Activated B cell treated with CpG ODN at 0.5 μM for 24 hours (primary cell): Measurements from ENCODE around the gene HEPHL1. TPM values are rescaled to one million over a fixed set of nuclear protein-coding genes. Genes with fewer than 3 reads are reported as not detected.

Experiments
- ATAC-seq: fragments of 200-7000 bp; cut with Tn5 transposase; one replicate; pipeline ENCODE4 v1.10.0; 2021; ENCODE audit warnings: low read depth, mild to moderate bottlenecking, moderate library complexity
- CTCF ChIA-PET: fragments of 350-600 bp; sonication (Branson Sonifier 250); formaldehyde crosslinking; loops from one replicate; lab custom pipeline; 2021; ENCODE audit warnings: antibody characterized with exemption; lab: Charles Lee
- POLR2A ChIA-PET: fragments of 350-600 bp; sonication (Branson Sonifier 250); formaldehyde crosslinking; loops from one replicate; lab custom pipeline; 2021; ENCODE audit warnings: antibody characterized with exemption; lab: Charles Lee
- DNase-seq: peaks from one replicate; pipeline ENCODE4 v3.0.0; 2022
- H3K27ac Mint-ChIP-seq: one replicate; pipeline ENCODE4 v1.8.0; 2020; ENCODE audit warnings: mixed read lengths
- H3K27me3 Mint-ChIP-seq: one replicate; pipeline ENCODE4 v1.8.0; 2021; ENCODE audit warnings: mixed read lengths
- H3K36me3 Mint-ChIP-seq: one replicate; pipeline ENCODE4 v1.8.0; 2021; ENCODE audit warnings: low read depth, mixed read lengths
- H3K4me1 Mint-ChIP-seq: one replicate; pipeline ENCODE4 v1.8.0; 2021; ENCODE audit warnings: mixed read lengths
- H3K4me3 Mint-ChIP-seq: one replicate; pipeline ENCODE4 v1.8.0; 2020; ENCODE audit warnings: mild to moderate bottlenecking, mixed read lengths
- H3K9me3 Mint-ChIP-seq: one replicate; pipeline ENCODE4 v1.8.0; 2020; ENCODE audit warnings: mixed read lengths
- CTCF ChIP-seq: fragments of 200-600 bp; IDR thresholded peaks from one replicate; pipeline ENCODE4 v1.8.0; 2022; ENCODE audit warnings: antibody characterized with exemption, mild to moderate bottlenecking
- intact Hi-C: fragments of 100-400 bp; cut with micrococcal nuclease; formaldehyde crosslinking; loops from one replicate; pipeline ENCODE4 v1.15.1; 2024
- total RNA-seq: library from RNA; stranded (reverse); gene quantifications from 2 replicates; pipeline ENCODE4 v1.2.3, GENCODE V29; 2022

The HEPHL1 gene
- total RNA-seq, 1 donor from 2014 or later: not detected

GRCh38 chr11:94132152-94132558 is 111.0 kb downstream of the HEPHL1 start:
- Mint-ChIP-seq H3K27ac (no peak overlapping the region), H3K4me3 (no peak overlapping the region), H3K4me1 (peaks cover 52% of the 10 kb centered on the region), H3K36me3 (peaks cover 6% of the 10 kb centered on the region), H3K27me3 (no peaks in the 10 kb centered on the region), H3K9me3 (no peaks in the 10 kb centered on the region)
- POLR2A ChIA-PET: no interaction called here
- no peak for DNase-seq
- ATAC-seq: no peak
- no peak for TF ChIP-seq CTCF
- CTCF ChIA-PET: interaction anchor here (1.2 kb wide), 1 partner anchor 388 kb away, joined by 4 read pairs; no protein-coding TSS in a partner anchor
- intact Hi-C loops: no loop called here

DNA sequence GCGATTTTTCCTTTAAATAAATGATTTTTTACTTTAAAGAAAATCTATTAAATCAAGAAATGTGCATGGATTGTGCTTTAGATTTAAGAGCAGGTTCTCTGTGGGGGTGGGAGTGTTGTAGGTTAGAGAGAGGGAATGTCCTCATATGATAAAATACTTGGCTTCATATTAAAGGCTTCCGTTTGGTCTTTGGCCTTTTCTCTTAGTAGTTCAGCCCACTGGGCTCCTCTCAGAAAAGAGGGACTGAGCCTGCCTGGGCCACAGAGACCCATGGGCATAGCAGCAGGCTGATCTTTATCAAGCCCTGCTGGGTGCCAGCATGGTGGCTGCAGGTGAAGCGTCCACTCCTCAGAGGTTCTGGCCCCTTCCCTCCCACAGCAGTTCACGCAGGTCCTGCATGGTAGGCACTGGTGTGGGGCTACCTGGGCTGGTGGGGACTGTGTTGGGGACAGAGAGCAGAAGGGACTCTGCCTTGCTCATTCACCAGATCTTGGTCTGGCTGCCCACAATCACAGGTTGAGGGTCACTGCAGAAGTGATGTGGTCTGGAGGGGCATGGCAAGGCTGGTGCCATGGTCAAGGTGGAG is 111.8 kb downstream of the HEPHL1 start:
- peak overlapping the region; percentile 16 for H3K27ac Mint-ChIP-seq
- intact Hi-C loops: no loop called here
- ChIA-PET CTCF (no interaction called here), POLR2A (no interaction called here)
- H3K4me1 Mint-ChIP-seq: peaks cover 45% of the 10 kb centered on the region
- no peak overlapping the region for H3K4me3 Mint-ChIP-seq
- DNase-seq: no peak
- H3K27me3 Mint-ChIP-seq: no peaks in the 10 kb centered on the region
- peaks cover 6% of the 10 kb centered on the region for H3K36me3 Mint-ChIP-seq
- no peak for ATAC-seq
- no peaks in the 10 kb centered on the region for H3K9me3 Mint-ChIP-seq
- TF ChIP-seq CTCF: no peak

GRCh38 chr11:94133752-94134151 is 112.6 kb downstream of the HEPHL1 start:
- POLR2A ChIA-PET: no interaction called here
- no peak overlapping the region for H3K4me3 Mint-ChIP-seq
- CTCF ChIA-PET: no interaction called here

GRCh38 chr11:94134651-94135512 is 113.7 kb downstream of the HEPHL1 start:
- H3K4me1 Mint-ChIP-seq: peaks cover 49% of the 10 kb centered on the region
- ATAC-seq: peak; percentile 74
- no peak for DNase-seq
- peak overlapping the region; percentile 80 for H3K27ac Mint-ChIP-seq
- no peak for TF ChIP-seq CTCF
- POLR2A ChIA-PET: no interaction called here
- H3K36me3 Mint-ChIP-seq: no peaks in the 10 kb centered on the region
- intact Hi-C loops: loop anchor here (2.0 kb wide), 1 partner anchor 14 kb away; no protein-coding TSS in a partner anchor
- no peaks in the 10 kb centered on the region for H3K27me3 Mint-ChIP-seq
- H3K9me3 Mint-ChIP-seq: no peaks in the 10 kb centered on the region
- H3K4me3 Mint-ChIP-seq: peak overlapping the region; percentile 51
- CTCF ChIA-PET: no interaction called here

More at GRCh38 chr11:94133752-94134151, 112.6 kb downstream of the HEPHL1 start:
- Mint-ChIP-seq H3K27me3 (no peaks in the 10 kb centered on the region), H3K4me1 (peaks cover 41% of the 10 kb centered on the region), H3K36me3 (no peaks in the 10 kb centered on the region), H3K27ac (no peak overlapping the region), H3K9me3 (no peaks in the 10 kb centered on the region)
- ATAC-seq: no peak
- intact Hi-C loops: loop anchor here (2.0 kb wide), 1 partner anchor 15 kb away; no protein-coding TSS in a partner anchor
- DNase-seq: no peak
- no peak for TF ChIP-seq CTCF

DNA sequence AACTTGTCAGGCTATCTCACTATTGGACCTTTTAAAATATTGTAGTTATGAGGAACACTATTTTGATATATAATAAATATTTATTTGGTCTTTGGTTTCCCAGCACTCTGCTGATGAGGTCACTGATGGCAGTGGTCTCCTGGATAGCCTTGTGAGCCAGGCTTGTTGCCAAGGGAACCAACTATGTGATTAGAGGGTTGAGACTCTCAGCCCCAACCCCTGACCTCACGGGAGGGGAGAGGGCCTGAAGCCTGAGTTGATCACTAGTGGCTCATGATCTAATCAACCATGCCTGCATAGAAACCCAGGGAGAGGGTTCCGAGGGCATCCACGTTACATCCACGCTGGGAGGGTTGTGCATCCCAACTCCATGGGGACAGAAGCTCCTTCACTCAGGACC is 118.3 kb downstream of the HEPHL1 start:
- no peaks in the 10 kb centered on the region for H3K9me3 Mint-ChIP-seq
- ATAC-seq (no peak), DNase-seq (no peak)
- ChIA-PET POLR2A (interaction anchor here (1.3 kb wide), 1 partner anchor 10 kb away, joined by 5 read pairs; the partner anchor contains the start of gene PANX1), CTCF (interaction anchor here (0.8 kb wide), 1 partner anchor 10 kb away, joined by 4 read pairs; the partner anchor contains the start of gene PANX1)
- intact Hi-C loops: no loop called here
- H3K36me3 Mint-ChIP-seq: no peaks in the 10 kb centered on the region
- H3K4me1 Mint-ChIP-seq: peaks cover 65% of the 10 kb centered on the region
- TF ChIP-seq CTCF: no peak
- H3K27me3 Mint-ChIP-seq: no peaks in the 10 kb centered on the region
- no peak overlapping the region for H3K27ac Mint-ChIP-seq
- no peak overlapping the region for H3K4me3 Mint-ChIP-seq
